ENCODE data around the gene EFCAB6. TPM values are rescaled to one million over a fixed set of nuclear protein-coding genes. Genes with fewer than 3 reads are reported as not detected.

Gene EFCAB6
- total and polyA plus RNA-seq, 4 donors, result 0.14 to 2.1 (median 0.53) TPM

- Histone ChIP-seq H3K4me3 (ENCODE audit: low read depth in 1 of 3, low read length in 3 of 3) (no peak overlapping the region), H3K4me1 (ENCODE audit: control insufficient read depth in 4 of 4, insufficient read depth in 4 of 4, low read length in 3 of 4) (peaks cover 0 to 7% (median 4%) of the 10 kb centered on the region in 4 donors), H3K27me3 (ENCODE audit: control insufficient read depth in 4 of 4, insufficient read depth in 4 of 4, low read length in 3 of 4) (peaks cover 0 to 2% (median 0%) of the 10 kb centered on the region in 4 donors), H3K9me3 (ENCODE audit: control insufficient read depth in 4 of 4, low read length in 3 of 4) (peaks cover 0 to 2% (median 0%) of the 10 kb centered on the region in 4 donors), H3K27ac (ENCODE audit: low read depth in 1 of 2, low read length in 2 of 2) (no peak overlapping the region), H3K36me3 (ENCODE audit: control insufficient read depth in 4 of 4, insufficient read depth in 3 of 4, low read depth in 1 of 4, low read length in 3 of 4) (no peaks in the 10 kb centered on the region), H3K9ac (ENCODE audit: low read depth in 1 of 2, low read length in 2 of 2) (no peak overlapping the region)
- WGBS, result 77% methylated on average over 10 of the region's 10 CpGs
- no peak for DNase-seq (ENCODE audit: low spot score)
- TF ChIP-seq MAX (IDR thresholded peaks at IDR 0.05), result no peak
- no peak for TF ChIP-seq EGR1 (IDR thresholded peaks at IDR 0.05; ENCODE audit: low read depth in 2 of 2)
- no peak for TF ChIP-seq YY1 (IDR thresholded peaks at IDR 0.05)
- TF ChIP-seq JUND (IDR thresholded peaks at IDR 0.05), result no peak
- no peak for TF ChIP-seq ATF3 (IDR thresholded peaks at IDR 0.05)
- TF ChIP-seq FOXA1 (IDR thresholded peaks at IDR 0.05), result no peak
- TF ChIP-seq CTCF (IDR thresholded peaks at IDR 0.05; ENCODE audit: low read depth, low read length, missing input control), result no peak
- TF ChIP-seq RXRA (IDR thresholded peaks at IDR 0.05), result no peak
- TF ChIP-seq GABPA (IDR thresholded peaks at IDR 0.05 in 1 of 2, conservative IDR thresholded peaks at IDR 0.05 in 1 of 2), result no peak
- TF ChIP-seq ZBTB33 (IDR thresholded peaks at IDR 0.05), result no peak
- TF ChIP-seq HNF4G (IDR thresholded peaks at IDR 0.05), result no peak
Measured at GRCh38 chr22:43853328-43853931, 41.3 kb upstream of the EFCAB6 start.

GRCh38 chr22:43852573-43853327 lies 40.6 kb upstream of the EFCAB6 start:
- Histone ChIP-seq H3K36me3 (ENCODE audit: control insufficient read depth in 4 of 4, insufficient read depth in 3 of 4, low read depth in 1 of 4, low read length in 3 of 4) (no peaks in the 10 kb centered on the region), H3K9me3 (ENCODE audit: control insufficient read depth in 4 of 4, low read length in 3 of 4) (peaks cover 0 to 2% (median 0%) of the 10 kb centered on the region in 4 donors), H3K27me3 (ENCODE audit: control insufficient read depth in 4 of 4, insufficient read depth in 4 of 4, low read length in 3 of 4) (peaks cover 0 to 2% (median 0%) of the 10 kb centered on the region in 4 donors), H3K27ac (ENCODE audit: low read depth in 1 of 2, low read length in 2 of 2) (no peak overlapping the region), H3K9ac (ENCODE audit: low read depth in 1 of 2, low read length in 2 of 2) (no peak overlapping the region), H3K4me1 (ENCODE audit: control insufficient read depth in 4 of 4, insufficient read depth in 4 of 4, low read length in 3 of 4) (peaks cover 0 to 11% (median 7%) of the 10 kb centered on the region in 4 donors), H3K4me3 (ENCODE audit: low read depth in 1 of 3, low read length in 3 of 3) (no peak overlapping the region)
- no peak for DNase-seq (ENCODE audit: low spot score)
- WGBS, result 77% methylated on average over 19 of the region's 19 CpGs
- TF ChIP-seq TAF1 (conservative IDR thresholded peaks at IDR 0.05) (no peak), ZBTB33 (IDR thresholded peaks at IDR 0.05) (no peak), MAX (IDR thresholded peaks at IDR 0.05) (no peak), ATF3 (IDR thresholded peaks at IDR 0.05) (no peak), YY1 (IDR thresholded peaks at IDR 0.05) (no peak), FOXA1 (IDR thresholded peaks at IDR 0.05) (no peak), FOXA2 (IDR thresholded peaks at IDR 0.05) (no peak), RXRA (IDR thresholded peaks at IDR 0.05) (no peak), HNF4G (IDR thresholded peaks at IDR 0.05) (no peak), CTCF (IDR thresholded peaks at IDR 0.05; ENCODE audit: low read depth, low read length, missing input control) (no peak), EGR1 (IDR thresholded peaks at IDR 0.05; ENCODE audit: low read depth in 2 of 2) (no peak), JUND (IDR thresholded peaks at IDR 0.05) (no peak), GABPA (IDR thresholded peaks at IDR 0.05 in 1 of 2, conservative IDR thresholded peaks at IDR 0.05 in 1 of 2) (no peak), REST (IDR thresholded peaks at IDR 0.05) (no peak)
